HEK293T (cell line): Measurements from ENCODE around the gene DGKD.

Experiments
- CTCF ChIA-PET: fragments of 350-600 bp; formaldehyde crosslinking; extraction: SDS; loops from one replicate; lab custom pipeline; 2021; ENCODE audit warnings: antibody characterized with exemption, inconsistent platforms; lab: Yijun Ruan, JAX
- POLR2A ChIA-PET: fragments of 350-600 bp; formaldehyde crosslinking; extraction: SDS; loops from one replicate; lab custom pipeline; 2020; ENCODE audit warnings: antibody characterized with exemption, inconsistent platforms; lab: Yijun Ruan, JAX
- DNase-seq: peaks from one replicate; pipeline ENCODE4 v3.0.0; 2012; ENCODE audit warnings: mixed read lengths; ENCODE audit errors: extremely low spot score
- ARNT ChIP-seq: fragments of 450-650 bp; IDR thresholded peaks from 2 replicates; pipeline ENCODE4 v1.6.1; 2017; ENCODE audit warnings: mild to moderate bottlenecking
- BHLHE40 ChIP-seq: fragments of 450-650 bp; IDR thresholded peaks from 2 replicates; pipeline ENCODE4 v1.6.1; 2016; ENCODE audit warnings: mild to moderate bottlenecking, moderate library complexity, borderline replicate concordance
- CTBP1 ChIP-seq: fragments of 450-650 bp; IDR thresholded peaks from 2 replicates; pipeline ENCODE4 v1.6.1; 2016; ENCODE audit warnings: borderline replicate concordance
- ELF4 ChIP-seq: fragments of 450-650 bp; IDR thresholded peaks from 2 replicates; pipeline ENCODE4 v1.6.1; 2017; ENCODE audit warnings: antibody characterized with exemption
- FOXA1 ChIP-seq: fragments of 450-650 bp; IDR thresholded peaks from 2 replicates; pipeline ENCODE4 v1.6.1; 2016; ENCODE audit warnings: mild to moderate bottlenecking
- FOXK2 ChIP-seq: fragments of 450-650 bp; IDR thresholded peaks from 2 replicates; pipeline ENCODE4 v1.6.1; 2016; ENCODE audit warnings: mild to moderate bottlenecking
- FOXM1 ChIP-seq: fragments of 450-650 bp; IDR thresholded peaks from 2 replicates; pipeline ENCODE4 v1.6.1; 2017; ENCODE audit warnings: mild to moderate bottlenecking, borderline replicate concordance
- HDGF ChIP-seq: fragments of 450-650 bp; IDR thresholded peaks from 2 replicates; pipeline ENCODE4 v1.6.1; 2017; ENCODE audit warnings: antibody characterized with exemption, borderline replicate concordance
- L3MBTL2 ChIP-seq: fragments of 450-650 bp; conservative IDR thresholded peaks from 2 replicates; pipeline ENCODE4 v1.6.1; 2016; ENCODE audit warnings: mild to moderate bottlenecking
- LEF1 ChIP-seq: fragments of 450-650 bp; IDR thresholded peaks from 2 replicates; pipeline ENCODE4 v1.6.1; 2017; ENCODE audit warnings: mild to moderate bottlenecking, borderline replicate concordance
- NFRKB ChIP-seq: fragments of 450-650 bp; IDR thresholded peaks from 2 replicates; pipeline ENCODE4 v1.6.1; 2016; ENCODE audit warnings: mild to moderate bottlenecking, moderate library complexity
- SP1 ChIP-seq: fragments of 450-650 bp; IDR thresholded peaks from 2 replicates; pipeline ENCODE4 v1.6.1; 2017
- SUZ12 ChIP-seq: fragments of 450-650 bp; IDR thresholded peaks from 2 replicates; pipeline ENCODE4 v1.6.1; 2016; ENCODE audit warnings: mild to moderate bottlenecking
- TARDBP ChIP-seq: fragments of 450-650 bp; IDR thresholded peaks from 2 replicates; pipeline ENCODE4 v1.6.1; 2016
- ZNF384 ChIP-seq: fragments of 450-650 bp; IDR thresholded peaks from 2 replicates; pipeline ENCODE4 v1.6.1; 2016
- TF ChIP-seq, protein P1 (sequence below): fragments of 450-650 bp; IDR thresholded peaks from 2 replicates; pipeline ENCODE4 v1.6.1; 2016

The DGKD gene

DNA sequence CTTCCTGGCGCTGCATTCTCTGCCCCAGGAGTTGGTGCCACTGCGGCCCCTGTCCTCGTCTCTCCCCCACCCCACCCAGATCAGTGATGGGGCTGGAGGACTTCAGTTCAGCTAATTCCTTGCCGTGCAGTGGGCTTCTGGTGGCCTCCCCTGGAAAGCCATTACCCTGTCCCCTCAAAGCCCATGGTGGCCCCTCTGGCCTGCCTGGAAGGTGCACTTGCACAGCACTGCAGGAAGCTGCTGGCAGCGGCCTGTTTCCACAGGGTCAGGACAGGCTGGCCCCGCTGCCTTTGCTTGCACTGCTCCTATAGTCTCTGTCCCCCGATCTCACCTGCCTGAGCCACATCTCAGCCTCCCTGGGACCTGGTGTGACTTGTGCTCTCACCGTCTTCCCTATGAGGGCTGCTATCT lies 107.2 kb downstream of the DGKD start:
- ChIA-PET POLR2A (no interaction called here), CTCF (no interaction called here)
- DNase-seq, result no peak
- TF ChIP-seq ZNF384, result no peak
- no peak for TF ChIP-seq TARDBP
- no peak for TF ChIP-seq FOXA1
- TF ChIP-seq, protein P1, sequence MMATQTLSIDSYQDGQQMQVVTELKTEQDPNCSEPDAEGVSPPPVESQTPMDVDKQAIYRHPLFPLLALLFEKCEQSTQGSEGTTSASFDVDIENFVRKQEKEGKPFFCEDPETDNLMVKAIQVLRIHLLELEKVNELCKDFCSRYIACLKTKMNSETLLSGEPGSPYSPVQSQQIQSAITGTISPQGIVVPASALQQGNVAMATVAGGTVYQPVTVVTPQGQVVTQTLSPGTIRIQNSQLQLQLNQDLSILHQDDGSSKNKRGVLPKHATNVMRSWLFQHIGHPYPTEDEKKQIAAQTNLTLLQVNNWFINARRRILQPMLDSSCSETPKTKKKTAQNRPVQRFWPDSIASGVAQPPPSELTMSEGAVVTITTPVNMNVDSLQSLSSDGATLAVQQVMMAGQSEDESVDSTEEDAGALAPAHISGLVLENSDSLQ, result no peak
- TF ChIP-seq LEF1, result no peak
- no peak for TF ChIP-seq SUZ12
- no peak for TF ChIP-seq BHLHE40
- TF ChIP-seq SP1, result no peak
- TF ChIP-seq ELF4, result no peak
- TF ChIP-seq NFRKB, result no peak
- no peak for TF ChIP-seq CTBP1
- no peak for TF ChIP-seq FOXM1
- TF ChIP-seq L3MBTL2, result no peak
- TF ChIP-seq ARNT, result no peak
- TF ChIP-seq HDGF, result no peak
- TF ChIP-seq FOXK2, result no peak

DNA sequence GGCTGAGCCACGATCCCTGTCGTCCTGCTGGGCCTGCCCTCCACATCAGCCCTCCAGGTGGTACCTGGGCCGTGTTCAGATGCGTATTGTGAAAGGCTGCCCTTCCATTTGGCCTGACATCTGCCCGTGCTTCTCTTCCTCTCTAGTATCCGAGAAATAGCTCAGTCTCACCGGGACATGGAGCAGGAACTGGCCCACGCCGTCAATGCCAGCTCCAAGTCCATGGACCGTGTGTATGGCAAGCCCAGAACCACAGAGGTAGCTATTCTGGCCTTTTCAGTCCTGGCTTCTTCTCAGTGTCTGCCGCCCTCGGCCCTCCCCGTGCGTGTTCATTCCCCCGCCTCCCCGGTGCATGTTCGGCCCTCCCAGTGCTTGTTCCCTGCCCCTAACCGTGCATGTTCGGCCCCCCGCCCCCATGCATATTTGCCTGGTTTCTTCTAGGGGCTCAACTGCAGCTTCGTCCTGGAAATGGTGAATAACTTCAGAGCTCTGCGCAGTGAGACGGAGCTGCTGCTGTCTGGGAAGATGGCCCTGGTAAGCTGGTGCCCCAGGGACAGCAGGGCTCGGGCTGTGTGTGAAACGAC lies 108.0 kb downstream of the DGKD start:
- CTCF ChIA-PET, result no interaction called here
- no peak for DNase-seq
- TF ChIP-seq ZNF384, result no peak
- POLR2A ChIA-PET, result no interaction called here

GRCh38 chr2:233462826-233463470 lies 108.7 kb downstream of the DGKD start:
- ChIA-PET POLR2A (no interaction called here), CTCF (no interaction called here)
- TF ChIP-seq LEF1 (no peak), TARDBP (no peak), FOXA1 (no peak), ZNF384 (no peak), FOXM1 (no peak)
- TF ChIP-seq, protein P1, result no peak
- no peak for DNase-seq

DNA sequence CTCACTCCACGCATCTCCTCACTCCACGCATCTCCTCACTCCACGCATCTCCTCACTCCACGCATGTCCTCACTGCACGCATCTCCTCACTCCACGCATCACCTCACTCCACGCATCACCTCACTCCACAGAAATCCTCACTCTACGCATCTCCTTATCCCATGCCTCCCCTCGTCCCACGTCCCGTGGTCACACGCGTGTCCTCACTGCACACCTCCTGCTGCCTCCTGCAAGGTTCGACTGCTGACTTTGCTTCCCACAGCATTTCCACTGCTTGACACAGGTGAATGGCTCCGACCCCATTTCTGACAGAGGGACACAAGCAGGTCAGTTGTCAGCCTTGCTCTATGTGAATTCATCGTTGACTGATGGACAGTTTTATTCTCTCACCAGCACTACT lies 109.3 kb downstream of the DGKD start:
- POLR2A ChIA-PET, result no interaction called here
- DNase-seq, result no peak
- no peak for TF ChIP-seq NFRKB
- TF ChIP-seq SP1, result no peak
- no peak for TF ChIP-seq TARDBP
- TF ChIP-seq SUZ12, result no peak
- no peak for TF ChIP-seq CTBP1
- TF ChIP-seq ARNT, result no peak
- no peak for TF ChIP-seq FOXA1
- no peak for TF ChIP-seq ELF4
- no peak for TF ChIP-seq HDGF
- TF ChIP-seq FOXK2, result no peak
- TF ChIP-seq L3MBTL2, result no peak
- TF ChIP-seq, protein P1, result no peak
- no peak for TF ChIP-seq BHLHE40
- no peak for TF ChIP-seq FOXM1
- TF ChIP-seq ZNF384, result no peak
- TF ChIP-seq LEF1, result no peak
- CTCF ChIA-PET, result no interaction called here

- CTCF ChIA-PET, result interaction anchor here (0.6 kb wide), 1 partner anchor 369 kb away, joined by 3 read pairs; no protein-coding TSS in a partner anchor
- POLR2A ChIA-PET, result no interaction called here
- TF ChIP-seq SUZ12, result no peak
- TF ChIP-seq ELF4, result no peak
- TF ChIP-seq BHLHE40, result no peak
- no peak for TF ChIP-seq L3MBTL2
- no peak for TF ChIP-seq FOXM1
- no peak for TF ChIP-seq LEF1
- no peak for TF ChIP-seq HDGF
- no peak for TF ChIP-seq SP1
- TF ChIP-seq CTBP1, result no peak
- no peak for TF ChIP-seq ARNT
- TF ChIP-seq FOXA1, result no peak
- no peak for TF ChIP-seq NFRKB
- no peak for DNase-seq
Measured at GRCh38 chr2:233464056-233464455, 109.8 kb downstream of the DGKD start.

DNA sequence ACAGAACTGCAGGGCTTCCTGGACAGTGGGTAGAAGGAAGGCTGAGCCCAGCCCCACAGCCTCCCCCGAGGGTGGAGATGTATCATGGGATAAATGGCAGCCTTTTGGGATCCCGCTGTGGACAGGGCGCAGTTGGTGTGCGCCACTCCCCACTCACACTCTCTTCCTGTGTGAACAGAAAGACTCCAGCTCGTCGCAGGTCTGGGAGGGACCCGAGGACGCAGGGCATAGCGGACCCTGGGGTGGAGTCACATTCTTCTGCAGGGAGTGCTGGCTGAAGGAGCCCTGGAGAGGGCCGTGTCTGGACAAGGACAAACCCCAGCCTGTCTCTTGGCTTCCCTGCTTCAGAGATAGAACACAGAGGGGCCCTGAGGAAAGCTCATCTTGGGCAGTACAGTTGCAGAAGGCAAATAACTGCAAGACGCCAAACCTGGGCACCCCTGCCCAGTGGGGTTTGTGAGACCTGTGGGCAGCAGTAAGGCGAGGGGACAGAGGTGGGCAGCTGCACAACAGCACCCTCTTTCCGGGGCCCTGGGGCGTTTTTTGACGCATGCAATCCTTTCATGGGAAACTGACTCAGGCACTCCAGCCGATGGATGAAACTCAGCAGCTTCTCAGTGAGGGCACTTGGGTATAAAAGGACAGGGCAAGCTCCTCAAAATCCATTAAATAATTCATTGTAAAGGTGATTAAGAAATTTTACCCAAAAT lies 110.4 kb downstream of the DGKD start:
- TF ChIP-seq L3MBTL2 (no peak), SP1 (no peak), SUZ12 (no peak)
- ChIA-PET CTCF (interaction anchor here (0.6 kb wide), 1 partner anchor 369 kb away, joined by 3 read pairs; no protein-coding TSS in a partner anchor), POLR2A (no interaction called here)
- DNase-seq, result no peak
